Osteocyte (in vitro differentiated cells): ENCODE measurements around the gene FAM234B. TPM values are rescaled to one million over a fixed set of nuclear protein-coding genes. Genes with fewer than 3 reads are reported as not detected.

Experiments
- DNase-seq: peaks from one replicate; pipeline ENCODE4 v3.0.0; 2021; ENCODE audit warnings: mixed read lengths; ENCODE audit not compliant: unreplicated experiment; ENCODE audit errors: extremely low spot score
- H3K27ac Mint-ChIP-seq: one replicate; pipeline ENCODE4 v1.8.0; 2021; ENCODE audit warnings: mild to moderate bottlenecking, mixed read lengths; ENCODE audit not compliant: unreplicated experiment
- H3K27me3 Mint-ChIP-seq: one replicate; pipeline ENCODE4 v1.8.0; 2021; ENCODE audit warnings: mixed read lengths; ENCODE audit not compliant: unreplicated experiment
- H3K36me3 Mint-ChIP-seq: one replicate; pipeline ENCODE4 v1.8.0; 2021; ENCODE audit warnings: mixed read lengths; ENCODE audit not compliant: unreplicated experiment
- H3K4me1 Mint-ChIP-seq: one replicate; pipeline ENCODE4 v1.8.0; 2021; ENCODE audit warnings: mixed read lengths; ENCODE audit not compliant: unreplicated experiment
- H3K4me3 Mint-ChIP-seq: one replicate; pipeline ENCODE4 v1.8.0; 2021; ENCODE audit warnings: mild to moderate bottlenecking, moderate library complexity, mixed read lengths; ENCODE audit not compliant: unreplicated experiment
- H3K9me3 Mint-ChIP-seq: one replicate; pipeline ENCODE4 v1.8.0; 2021; ENCODE audit warnings: mixed read lengths; ENCODE audit not compliant: unreplicated experiment
- total RNA-seq: library from RNA; stranded (reverse); gene quantifications from 2 replicates; pipeline ENCODE4 v1.2.1, GENCODE V29; 2021
- TF ChIP-seq, protein P1 (sequence below): fragments of 200-600 bp; sonication (generic); IDR thresholded peaks from 2 replicates; pipeline ENCODE4 v1.5.0; 2021; ENCODE audit warnings: antibody characterized with exemption, mild to moderate bottlenecking, moderate library complexity

Gene FAM234B
- total RNA-seq, 1 donor from 2014 or later: 5.0 TPM

DNA sequence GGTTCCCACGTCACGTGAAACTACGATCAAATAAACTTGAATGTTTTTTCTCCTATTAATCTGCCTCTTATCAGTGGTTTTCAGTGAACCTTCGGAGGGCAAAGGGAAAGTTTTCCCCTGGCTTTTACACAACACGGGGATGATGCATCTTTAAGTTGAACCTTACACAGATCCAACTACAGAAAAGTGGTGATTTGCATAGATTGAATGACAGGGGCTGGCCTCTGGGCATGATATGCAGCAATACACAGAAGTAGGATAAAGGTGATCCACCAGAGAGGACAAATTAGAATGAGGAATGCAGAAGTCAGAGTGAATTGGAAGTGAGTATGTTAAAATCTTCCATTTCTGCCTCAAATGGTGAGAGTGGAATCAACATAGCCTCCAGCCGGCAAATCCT is 47.7 kb downstream of the FAM234B start:
- no peak overlapping the region for H3K4me3 Mint-ChIP-seq
- TF ChIP-seq, protein P1, sequence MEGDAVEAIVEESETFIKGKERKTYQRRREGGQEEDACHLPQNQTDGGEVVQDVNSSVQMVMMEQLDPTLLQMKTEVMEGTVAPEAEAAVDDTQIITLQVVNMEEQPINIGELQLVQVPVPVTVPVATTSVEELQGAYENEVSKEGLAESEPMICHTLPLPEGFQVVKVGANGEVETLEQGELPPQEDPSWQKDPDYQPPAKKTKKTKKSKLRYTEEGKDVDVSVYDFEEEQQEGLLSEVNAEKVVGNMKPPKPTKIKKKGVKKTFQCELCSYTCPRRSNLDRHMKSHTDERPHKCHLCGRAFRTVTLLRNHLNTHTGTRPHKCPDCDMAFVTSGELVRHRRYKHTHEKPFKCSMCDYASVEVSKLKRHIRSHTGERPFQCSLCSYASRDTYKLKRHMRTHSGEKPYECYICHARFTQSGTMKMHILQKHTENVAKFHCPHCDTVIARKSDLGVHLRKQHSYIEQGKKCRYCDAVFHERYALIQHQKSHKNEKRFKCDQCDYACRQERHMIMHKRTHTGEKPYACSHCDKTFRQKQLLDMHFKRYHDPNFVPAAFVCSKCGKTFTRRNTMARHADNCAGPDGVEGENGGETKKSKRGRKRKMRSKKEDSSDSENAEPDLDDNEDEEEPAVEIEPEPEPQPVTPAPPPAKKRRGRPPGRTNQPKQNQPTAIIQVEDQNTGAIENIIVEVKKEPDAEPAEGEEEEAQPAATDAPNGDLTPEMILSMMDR: no peak
- H3K27me3 Mint-ChIP-seq: no peaks in the 10 kb centered on the region
- H3K36me3 Mint-ChIP-seq: no peaks in the 10 kb centered on the region
- no peak overlapping the region for H3K27ac Mint-ChIP-seq
- DNase-seq: no peak
- no peaks in the 10 kb centered on the region for H3K9me3 Mint-ChIP-seq
- peaks cover 39% of the 10 kb centered on the region for H3K4me1 Mint-ChIP-seq

DNA sequence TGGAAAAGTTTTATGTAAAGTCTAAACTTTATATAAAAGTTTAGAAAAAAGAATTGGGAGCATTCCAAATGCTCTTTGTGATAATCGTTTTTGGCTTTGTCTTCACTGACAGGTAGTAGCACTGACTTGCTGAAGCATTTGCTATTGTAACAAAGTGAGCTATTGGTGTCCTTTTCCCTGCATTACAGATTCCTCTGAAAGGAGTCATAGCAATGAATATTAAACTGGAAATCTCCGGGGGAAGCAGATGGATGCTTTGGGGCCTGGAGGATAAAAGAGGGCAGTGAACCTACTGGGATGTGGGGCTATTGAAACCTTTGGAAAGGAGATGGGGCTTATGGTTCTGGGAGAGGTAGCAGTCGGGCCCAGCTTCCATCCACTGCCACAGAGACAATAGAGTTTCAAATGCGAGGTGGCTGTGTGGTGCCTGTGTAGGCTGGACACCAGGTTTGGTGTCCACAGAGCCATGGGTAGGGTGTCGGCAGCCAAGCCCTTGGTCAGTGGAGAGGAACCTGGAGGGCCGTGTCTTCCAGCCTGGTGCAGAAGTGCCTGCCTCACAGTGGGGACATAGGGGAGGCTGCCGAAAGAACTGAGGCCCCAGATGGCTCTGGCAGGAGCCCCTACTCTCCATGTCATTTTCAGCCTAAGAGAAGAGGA is 49.1 kb downstream of the FAM234B start:
- TF ChIP-seq, protein P1: no peak
- Mint-ChIP-seq H3K27me3 (no peaks in the 10 kb centered on the region), H3K27ac (peak overlapping the region; percentile 54), H3K4me3 (no peak overlapping the region), H3K4me1 (peaks cover 53% of the 10 kb centered on the region), H3K9me3 (no peaks in the 10 kb centered on the region), H3K36me3 (no peaks in the 10 kb centered on the region)
- no peak for DNase-seq

- Mint-ChIP-seq H3K27me3 (no peaks in the 10 kb centered on the region), H3K27ac (peak overlapping the region; percentile 54), H3K4me3 (no peak overlapping the region), H3K4me1 (peaks cover 58% of the 10 kb centered on the region), H3K9me3 (no peaks in the 10 kb centered on the region), H3K36me3 (no peaks in the 10 kb centered on the region)
- TF ChIP-seq, protein P1: no peak
- no peak for DNase-seq
These were observed 49.7 kb downstream of the FAM234B start for GRCh38 chr12:13093848-13094220.

GRCh38 chr12:13094367-13094766 is 50.2 kb downstream of the FAM234B start:
- Mint-ChIP-seq H3K4me1 (peaks cover 63% of the 10 kb centered on the region), H3K36me3 (no peaks in the 10 kb centered on the region), H3K27me3 (no peaks in the 10 kb centered on the region), H3K9me3 (no peaks in the 10 kb centered on the region), H3K27ac (peak overlapping the region; percentile 54), H3K4me3 (no peak overlapping the region)
- no peak for DNase-seq
- TF ChIP-seq, protein P1: no peak

GRCh38 chr12:13095266-13095995 is 51.2 kb downstream of the FAM234B start:
- peaks cover 74% of the 10 kb centered on the region for H3K4me1 Mint-ChIP-seq
- H3K4me3 Mint-ChIP-seq: no peak overlapping the region
- DNase-seq: peak; percentile 4
- H3K27ac Mint-ChIP-seq: peak overlapping the region; percentile 64
- H3K9me3 Mint-ChIP-seq: no peaks in the 10 kb centered on the region
- TF ChIP-seq, protein P1: no peak
- H3K27me3 Mint-ChIP-seq: no peaks in the 10 kb centered on the region
- no peaks in the 10 kb centered on the region for H3K36me3 Mint-ChIP-seq
